Coronary artery (tissue), 2 donors: ENCODE results near the gene TMEM154.

Experiments used
- DNase-seq: peaks from one replicate; pipeline ENCODE4 v3.0.0-alpha.2; 2017; ENCODE audit warnings: low spot score
- H3K27ac ChIP-seq, 2 donors: fragments of 200-600 bp; sonication (generic); one replicate each; pipeline ENCODE4 v1.5.1; 2016 to 2019
- H3K4me3 ChIP-seq: fragments of 200-600 bp; sonication (generic); 2 replicates; pipeline ENCODE4 v1.5.1; 2016; ENCODE audit warnings: mild to moderate bottlenecking, moderate library complexity
- CTCF ChIP-seq: fragments of 200-600 bp; sonication (generic); IDR thresholded peaks from one replicate; pipeline ENCODE4 v1.5.1; 2019; ENCODE audit warnings: antibody characterized with exemption

TMEM154 gene

GRCh38 chr4:152594978-152595925 is 84.5 kb downstream of the TMEM154 start:
- Histone ChIP-seq H3K4me3 (no peak overlapping the region), H3K27ac (no peak overlapping the region)
- DNase-seq = no peak

GRCh38 chr4:152594057-152594456 is 85.7 kb downstream of the TMEM154 start:
- Histone ChIP-seq H3K4me3 (no peak overlapping the region), H3K27ac (no peak overlapping the region)
- no peak for DNase-seq
- no peak for TF ChIP-seq CTCF

More at GRCh38 chr4:152594978-152595925, 84.5 kb downstream of the TMEM154 start:
- no peak for TF ChIP-seq CTCF

GRCh38 chr4:152591876-152592275 is 87.9 kb downstream of the TMEM154 start:
- Histone ChIP-seq H3K27ac (no peak overlapping the region), H3K4me3 (no peak overlapping the region)
- no peak for TF ChIP-seq CTCF
- DNase-seq = no peak

- peak overlapping the region; percentile 49 for H3K4me3 ChIP-seq
- no peak for TF ChIP-seq CTCF
- no peak overlapping the region for H3K27ac ChIP-seq
- DNase-seq = no peak
Observed at GRCh38 chr4:152591396-152591795, 88.4 kb downstream of the TMEM154 start.

- no peak overlapping the region for H3K27ac ChIP-seq
Observed at GRCh38 chr4:152590179-152591031, 89.4 kb downstream of the TMEM154 start.

GRCh38 chr4:152588869-152589268 is 90.9 kb downstream of the TMEM154 start:
- no peak for DNase-seq
- H3K27ac ChIP-seq = no peak overlapping the region
- no peak for TF ChIP-seq CTCF
- H3K4me3 ChIP-seq = no peak overlapping the region

More at GRCh38 chr4:152590179-152591031, 89.4 kb downstream of the TMEM154 start:
- no peak for TF ChIP-seq CTCF
- DNase-seq = no peak
- H3K4me3 ChIP-seq = no peak overlapping the region
